HG03039 (cell line): ENCODE data around the gene PIAS3.

Experiments used
- ATAC-seq: cut with Tn5 transposase; IDR thresholded peaks from one replicate; pipeline ENCODE4 v1.9.1; 2021; ENCODE audit warnings: mild to moderate bottlenecking, moderate library complexity; ENCODE audit not compliant: unreplicated experiment

The PIAS3 gene

DNA sequence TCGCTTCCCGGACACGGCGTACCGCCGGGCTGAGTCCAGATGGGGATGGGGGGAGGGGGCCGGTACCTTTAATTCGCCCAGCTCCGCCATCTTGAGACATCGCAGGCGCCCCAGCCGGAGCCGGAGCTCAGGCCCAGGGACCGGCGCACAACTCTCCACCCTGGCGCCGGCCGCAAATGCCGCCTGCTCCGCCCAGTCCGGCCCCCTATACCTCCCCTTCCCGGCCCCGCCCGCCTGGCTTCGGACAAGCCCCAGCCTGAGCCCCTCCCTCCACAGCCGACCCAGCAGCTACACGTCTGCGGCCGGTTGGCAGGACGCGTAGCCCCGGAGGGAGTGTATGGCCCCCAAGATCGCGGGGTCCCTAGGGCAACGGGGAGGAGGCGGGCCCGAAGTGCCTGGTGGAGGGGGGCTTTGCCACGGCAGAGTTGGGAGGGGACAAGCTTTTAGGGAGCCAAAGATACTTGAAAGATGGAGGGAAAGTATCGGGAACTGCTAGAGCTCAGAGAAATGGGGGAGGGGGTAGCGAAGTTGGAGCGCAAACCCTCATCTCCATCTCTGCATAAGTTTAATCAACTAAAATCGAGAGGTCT, at the start of gene PIAS3:
Gene PIAS3 (minus strand): TSS at position 181 of the 590 bp plus-strand sequence. CDS start 91 bp downstream, at position 90.
- ATAC-seq, result peak; percentile 74

DNA sequence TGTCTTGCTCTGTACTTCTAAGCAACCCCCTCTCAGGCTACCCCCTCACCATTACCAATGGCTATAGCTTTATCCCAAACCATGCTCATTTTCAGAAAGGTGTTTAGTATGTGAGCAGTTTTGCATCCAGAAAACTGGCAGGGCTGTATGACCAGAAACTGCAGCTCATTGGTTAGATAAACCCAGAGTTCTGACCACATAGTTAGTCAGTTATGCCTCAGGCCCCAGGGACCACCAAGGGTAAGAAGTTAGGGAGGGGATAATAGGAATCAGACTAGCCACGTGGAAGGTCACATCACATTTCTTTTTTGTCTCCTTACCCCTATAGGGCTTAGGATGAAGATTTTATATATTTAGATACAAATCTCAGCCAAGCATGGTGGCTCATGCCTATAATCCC, 49.8 kb upstream of the PIAS3 start:
- ATAC-seq, result no peak

DNA sequence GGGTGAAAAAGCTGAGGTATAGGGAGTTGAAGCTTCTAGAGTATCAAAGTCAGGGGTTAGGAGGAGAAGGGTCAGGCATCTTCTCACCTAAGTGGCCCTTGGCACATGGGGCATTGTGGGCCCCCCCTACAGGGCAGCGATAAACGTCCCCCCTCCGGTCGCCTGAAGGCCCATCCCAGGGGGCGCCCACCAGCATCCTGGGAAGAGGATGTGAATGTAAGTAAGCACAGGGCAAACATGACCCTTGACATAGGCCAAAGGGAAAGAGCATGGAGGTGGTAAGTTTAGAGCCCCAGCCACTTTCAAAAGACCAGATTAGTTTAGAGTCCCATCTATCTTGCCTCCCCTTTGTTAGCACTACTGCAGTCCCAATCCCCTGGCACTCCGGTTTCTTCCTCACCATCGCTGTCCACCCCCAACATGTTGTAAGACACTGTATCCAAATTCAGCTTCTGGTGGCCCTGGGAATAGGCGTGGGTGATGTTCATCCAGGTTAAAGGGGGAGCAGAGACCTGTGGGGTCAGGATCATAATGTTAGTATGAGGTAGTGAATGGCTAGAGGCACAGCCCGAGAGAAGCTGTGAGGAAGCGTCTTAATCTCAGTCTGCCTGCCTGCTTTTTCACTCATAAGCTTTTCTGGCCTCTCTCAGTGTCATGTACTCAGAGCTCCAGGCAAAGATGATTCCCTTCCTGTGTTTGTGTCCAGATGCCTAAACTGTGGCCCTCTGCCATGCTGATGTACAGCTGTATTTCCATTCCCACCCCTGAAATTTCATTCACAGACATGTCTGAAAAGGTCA, 48.3 kb upstream of the PIAS3 start:
- ATAC-seq, result no peak

GRCh38 chr1:145901312-145902021, 42.6 kb upstream of the PIAS3 start:
- ATAC-seq, result no peak

- no peak for ATAC-seq
Observed at GRCh38 chr1:145898756-145899155, 39.9 kb upstream of the PIAS3 start.

DNA sequence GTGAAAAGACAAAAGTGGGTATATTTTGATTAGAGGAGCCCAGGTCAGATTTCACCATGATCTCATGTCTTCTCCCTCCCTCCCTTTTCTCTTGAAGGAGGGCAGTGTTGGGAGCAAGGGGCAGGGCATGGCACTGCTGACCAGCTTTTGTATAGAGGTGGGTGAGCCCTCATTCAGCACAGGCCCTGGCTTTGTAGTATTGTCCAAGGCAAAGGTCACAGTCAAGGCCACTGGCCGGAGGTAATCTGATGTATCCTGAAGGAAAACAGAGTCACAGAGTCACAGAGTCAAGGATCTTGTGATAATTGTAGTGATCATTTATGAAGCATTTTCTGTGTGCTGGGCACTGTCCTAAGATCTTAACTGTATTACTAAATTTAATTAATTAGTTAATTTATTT, 39.1 kb upstream of the PIAS3 start:
- ATAC-seq, result no peak

DNA sequence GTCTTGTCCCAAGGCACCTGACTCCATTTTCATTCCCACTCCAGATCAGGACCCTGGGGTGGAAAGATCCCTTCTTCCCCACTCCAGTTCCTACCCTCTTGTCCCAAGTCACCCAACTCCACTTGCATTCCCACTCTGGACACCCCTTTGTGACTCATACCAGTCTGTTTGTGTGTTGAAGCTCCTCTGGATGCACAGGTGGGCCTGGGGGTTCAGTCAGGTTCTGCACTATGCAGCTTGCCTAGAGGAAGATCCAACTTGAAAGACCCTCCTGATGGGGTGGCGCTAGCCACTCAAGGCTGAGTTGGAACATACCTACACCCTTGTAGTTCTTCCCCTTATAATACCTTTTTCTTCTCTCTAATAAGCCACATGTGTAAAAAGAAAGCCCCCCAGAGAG, 36.6 kb upstream of the PIAS3 start:
- no peak for ATAC-seq

DNA sequence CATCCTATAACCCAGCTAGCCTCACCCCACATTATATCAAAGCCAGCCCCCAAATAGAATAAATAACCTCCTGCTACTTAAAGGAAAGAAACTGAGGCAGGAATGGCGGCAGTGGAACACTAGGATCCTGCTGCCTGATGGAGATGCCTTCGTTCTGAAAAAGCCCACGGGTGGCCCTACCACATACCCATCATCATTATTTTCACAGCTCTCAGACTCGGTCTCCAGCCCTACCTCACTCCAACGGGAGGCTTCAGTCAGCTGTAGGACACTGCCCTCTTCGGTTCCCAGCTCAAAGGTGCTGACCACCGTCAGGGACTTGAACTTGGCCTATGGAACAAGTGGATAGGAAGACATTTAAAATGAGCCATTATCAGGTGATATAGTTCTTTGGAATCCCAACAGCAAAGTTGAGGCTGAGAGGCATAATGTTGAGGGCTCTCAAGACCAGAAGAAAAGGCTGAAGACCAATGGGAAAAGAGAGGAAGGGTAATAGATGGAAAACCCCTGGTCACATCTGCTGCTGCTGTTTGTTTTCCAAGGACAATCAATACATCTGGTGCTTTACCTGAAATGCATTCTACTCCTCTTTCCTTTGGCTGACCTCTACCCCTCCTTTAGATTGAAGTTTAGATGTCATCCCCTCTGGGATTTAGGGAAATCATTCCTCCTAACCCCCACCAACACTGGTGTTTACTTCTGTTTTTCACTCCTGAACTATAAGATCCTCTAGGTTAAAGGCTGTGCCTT, 34.6 kb upstream of the PIAS3 start:
- no peak for ATAC-seq

DNA sequence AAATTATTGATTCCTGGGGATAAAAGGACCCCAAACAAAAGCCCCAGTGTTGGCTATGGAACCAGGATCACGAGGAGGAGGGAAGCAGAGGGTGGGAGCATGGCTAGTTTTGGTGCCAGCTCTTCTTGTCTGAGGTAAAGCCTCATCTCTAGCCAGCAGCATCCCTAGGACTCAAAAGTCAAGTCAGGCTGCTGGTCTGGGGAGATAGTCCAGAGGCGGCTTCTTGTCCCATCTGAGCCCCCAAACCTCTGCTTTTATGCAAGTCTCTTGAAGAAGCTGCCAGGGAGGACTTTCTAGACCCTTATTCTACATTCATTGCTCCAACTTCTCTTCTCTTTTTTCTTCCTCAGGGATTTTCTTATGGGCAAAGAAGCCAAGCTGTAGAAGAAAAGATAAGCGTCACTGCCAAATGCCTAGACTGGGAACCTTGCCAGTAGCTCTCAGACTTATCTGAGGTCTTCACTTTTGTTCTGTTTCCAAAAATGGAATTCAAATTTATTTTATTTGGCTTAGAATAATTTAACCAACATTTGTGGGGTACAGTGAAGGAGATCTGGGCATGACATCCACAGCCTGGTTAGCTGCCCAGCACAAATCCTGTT, 33.7 kb upstream of the PIAS3 start:
- no peak for ATAC-seq

GRCh38 chr1:145891587-145892485, 33.0 kb upstream of the PIAS3 start:
- no peak for ATAC-seq

GRCh38 chr1:145891143-145891542, 32.3 kb upstream of the PIAS3 start:
- ATAC-seq, result no peak

GRCh38 chr1:145889722-145890121, 30.8 kb upstream of the PIAS3 start:
- ATAC-seq, result no peak

- no peak for ATAC-seq
Observed at GRCh38 chr1:145887631-145888030, 28.8 kb upstream of the PIAS3 start.

DNA sequence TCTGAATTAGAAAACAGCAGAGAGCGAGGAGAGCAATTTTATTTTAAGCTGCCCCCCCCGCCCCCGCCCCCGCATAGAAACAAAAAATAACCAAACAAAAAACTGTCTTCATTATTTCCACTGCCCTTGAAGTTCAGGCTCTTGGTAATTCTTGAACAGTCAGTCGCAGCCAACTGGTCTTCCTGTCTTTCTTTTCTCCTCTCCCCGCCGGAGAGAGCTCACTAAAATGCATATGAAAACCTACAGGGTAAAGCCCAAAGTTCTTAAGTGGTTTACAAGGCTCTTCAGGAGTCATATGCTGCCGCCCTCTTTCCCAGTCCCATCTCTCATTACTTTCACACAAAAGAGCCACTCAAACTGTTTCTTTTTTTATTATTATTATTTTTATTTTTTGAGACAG, 27.9 kb upstream of the PIAS3 start:
- ATAC-seq, result no peak

GRCh38 chr1:145886390-145886789, 27.5 kb upstream of the PIAS3 start:
- no peak for ATAC-seq

DNA sequence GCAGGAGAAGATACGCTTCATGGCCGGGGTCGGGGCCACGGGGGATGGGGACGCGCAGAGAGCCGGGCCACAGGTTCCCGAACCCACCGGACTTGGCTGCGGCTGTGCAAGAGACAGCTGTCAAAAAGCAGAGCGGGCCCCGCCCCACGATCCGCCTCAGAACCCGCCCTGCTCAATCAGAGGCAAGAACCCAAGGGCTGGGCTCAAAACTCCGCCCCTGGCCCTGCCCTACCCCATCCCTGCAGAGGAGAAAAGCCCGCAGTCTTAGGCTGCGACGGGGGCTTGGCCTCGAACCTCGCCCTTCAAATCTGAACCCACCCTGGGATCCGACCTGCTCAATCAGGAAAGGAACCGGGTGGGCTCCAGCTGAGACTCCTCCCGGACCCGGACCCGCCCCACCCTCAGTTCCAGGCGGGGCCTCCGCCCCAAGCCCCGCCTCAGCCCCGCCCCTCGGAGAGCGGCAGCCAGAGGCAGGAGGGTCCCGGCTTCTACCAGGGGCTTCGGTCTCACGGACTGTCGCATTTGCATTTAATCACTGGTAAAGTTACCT, 26.9 kb upstream of the PIAS3 start, which contains the start of gene ANKRD35:
Gene ANKRD35 (minus strand): TSS at position 129 of the 550 bp plus-strand sequence. CDS start 108 bp downstream, at position 21.
- ATAC-seq, result peak; percentile 96

GRCh38 chr1:145884675-145885074, 25.8 kb upstream of the PIAS3 start:
- no peak for ATAC-seq

DNA sequence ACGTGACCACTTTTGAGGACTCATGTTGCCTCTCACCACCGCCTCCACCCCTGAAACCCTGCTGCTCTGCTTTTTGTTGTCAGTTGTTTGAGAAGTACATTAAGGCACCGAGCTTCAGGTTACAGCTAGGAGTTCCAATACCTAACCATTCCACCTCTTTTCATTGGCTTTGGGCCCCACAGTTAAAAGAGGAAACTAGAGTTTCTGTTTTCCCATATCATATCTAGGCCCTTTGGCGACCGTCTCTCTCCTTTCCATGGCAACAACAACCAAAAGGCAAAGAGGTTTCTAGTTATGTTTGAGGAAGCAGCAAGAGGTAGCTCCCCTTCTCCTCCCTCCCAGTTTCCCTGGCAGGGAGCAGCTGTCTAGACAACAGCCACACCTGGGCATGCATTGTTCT, 20.9 kb upstream of the PIAS3 start:
- no peak for ATAC-seq

- no peak for ATAC-seq
Observed at GRCh38 chr1:145878724-145879123, 19.8 kb upstream of the PIAS3 start.
